ENCODE results near the gene CA7.
"Not testable (repeated sequence)": the region's sequence is repeated elsewhere in the genome, so short reads cannot be mapped to it uniquely, and the experiment has no call there.

CA7 gene

GRCh38 chr16:66846266-66846665 is 2.1 kb downstream of the CA7 start:
- DNase-seq (ENCODE audit: low read depth in 2 of 2): no peak

- DNase-seq (ENCODE audit: low read depth in 2 of 2): no peak
Measured at GRCh38 chr16:66846831-66847230, 2.6 kb downstream of the CA7 start.

- DNase-seq (ENCODE audit: low read depth in 2 of 2): no peak
Measured at GRCh38 chr16:66847533-66848067, 3.4 kb downstream of the CA7 start.

- no peak for DNase-seq (ENCODE audit: low read depth in 2 of 2)
Measured at GRCh38 chr16:66848172-66848571, 4.0 kb downstream of the CA7 start.

GRCh38 chr16:66849021-66849420 is 4.8 kb downstream of the CA7 start:
- no peak for DNase-seq (ENCODE audit: low read depth in 2 of 2)

- no peak for DNase-seq (ENCODE audit: low read depth in 2 of 2)
Measured at GRCh38 chr16:66849549-66849948, 5.3 kb downstream of the CA7 start.

GRCh38 chr16:66850115-66850815 is 6.1 kb downstream of the CA7 start:
- DNase-seq (ENCODE audit: low read depth in 2 of 2): no peak

- DNase-seq (ENCODE audit: low read depth in 2 of 2): no peak
Measured at GRCh38 chr16:66851166-66851964, 7.2 kb downstream of the CA7 start.

GRCh38 chr16:66853261-66854139 is 9.3 kb downstream of the CA7 start:
- DNase-seq (ENCODE audit: low read depth in 2 of 2): no peak

- DNase-seq (ENCODE audit: low read depth in 2 of 2): no peak
Measured at GRCh38 chr16:66856184-66856730, 12.0 kb downstream of the CA7 start.

- no peak for DNase-seq (ENCODE audit: low read depth in 2 of 2)
Measured at GRCh38 chr16:66856801-66857200, 12.6 kb downstream of the CA7 start.

- no peak for DNase-seq (ENCODE audit: low read depth in 2 of 2)
Measured at GRCh38 chr16:66857437-66857836, 13.2 kb downstream of the CA7 start.

- DNase-seq (ENCODE audit: low read depth in 2 of 2): no peak
Measured at GRCh38 chr16:66858740-66859396, 14.7 kb downstream of the CA7 start.

- DNase-seq (ENCODE audit: low read depth in 2 of 2): no peak
Measured at GRCh38 chr16:66859397-66860068, 15.3 kb downstream of the CA7 start.

- no peak for DNase-seq (ENCODE audit: low read depth in 2 of 2)
Measured at GRCh38 chr16:66862023-66862520, 17.9 kb downstream of the CA7 start.

- DNase-seq (ENCODE audit: low read depth in 2 of 2): no peak
Measured at GRCh38 chr16:66863707-66864106, 19.5 kb downstream of the CA7 start.

GRCh38 chr16:66869424-66869823 is 25.2 kb downstream of the CA7 start:
- DNase-seq (ENCODE audit: low read depth in 2 of 2): no peak

- DNase-seq (ENCODE audit: low read depth in 2 of 2): not testable (repeated sequence)
Measured at GRCh38 chr16:66871363-66871762, 27.1 kb downstream of the CA7 start.

- DNase-seq (ENCODE audit: low read depth in 2 of 2): no peak
Measured at GRCh38 chr16:66871840-66872239, 27.6 kb downstream of the CA7 start.

GRCh38 chr16:66872559-66872942 is 28.3 kb downstream of the CA7 start:
- DNase-seq (ENCODE audit: low read depth in 2 of 2): no peak
